Mesodermal cell (in vitro differentiated cells): ENCODE measurements around the gene MOB3B.

Experiments
- H3K27ac ChIP-seq: 2 replicates; pipeline ENCODE4 v1.7.0; 2013; ENCODE audit warnings: mild to moderate bottlenecking, low read depth, low read length, moderate library complexity; ENCODE audit not compliant: severe bottlenecking
- H3K36me3 ChIP-seq: 2 replicates; pipeline ENCODE4 v1.7.1; 2013; ENCODE audit warnings: mild to moderate bottlenecking, low read length, moderate library complexity; ENCODE audit not compliant: control insufficient read depth, insufficient read depth
- H3K4me1 ChIP-seq: one replicate; pipeline ENCODE4 v1.7.1; 2013; ENCODE audit warnings: mild to moderate bottlenecking, low read length; ENCODE audit not compliant: insufficient read depth, control insufficient read depth, poor library complexity, severe bottlenecking
- H3K4me3 ChIP-seq: 2 replicates; pipeline ENCODE4 v1.7.0; 2013; ENCODE audit warnings: low read length, control low read depth, mild to moderate bottlenecking; ENCODE audit not compliant: insufficient read depth, poor library complexity, severe bottlenecking; ENCODE audit errors: extremely low read depth
- H3K9me3 ChIP-seq: 2 replicates; pipeline ENCODE4 v1.7.1; 2013; ENCODE audit warnings: mild to moderate bottlenecking, low read length, moderate library complexity; ENCODE audit not compliant: control insufficient read depth
- WGBS, 2 experiments: methylation state at CpG; one replicate each; pipeline ENCODE4 v1.1.5; 2013; ENCODE audit warnings: missing lambda C conversion rate in 2 of 2; ENCODE audit not compliant: insufficient coverage in 2 of 2; 5-methylcytosine and 5-hydroxymethylcytosine counted together

MOB3B gene

DNA sequence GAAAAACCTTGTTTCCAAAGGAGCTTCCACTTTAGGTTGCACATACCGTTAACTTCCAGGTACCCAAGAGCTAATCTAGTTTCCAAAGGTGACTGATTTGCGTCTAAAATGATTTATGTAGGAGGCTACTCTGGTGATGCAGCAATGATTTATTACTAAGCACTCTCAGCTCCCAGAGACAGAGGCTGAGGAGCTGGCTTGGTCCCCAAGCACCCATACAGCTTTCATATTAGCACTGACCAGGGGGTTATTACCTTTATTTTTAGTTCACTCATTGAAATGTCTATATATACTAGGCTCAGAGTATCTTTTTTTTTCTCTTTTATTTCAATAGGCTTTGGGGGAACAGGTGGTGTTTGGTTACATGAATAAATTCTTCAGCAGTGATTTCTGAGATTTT, 141.5 kb downstream of the MOB3B start:
- WGBS, 2 experiments: 83 to 90% methylated on average over 1 to 2 of the region's 2 CpGs
- H3K27ac ChIP-seq: no peak overlapping the region
- no peaks in the 10 kb centered on the region for H3K9me3 ChIP-seq
- no peak overlapping the region for H3K4me3 ChIP-seq
- peaks cover 4% of the 10 kb centered on the region for H3K4me1 ChIP-seq
- no peaks in the 10 kb centered on the region for H3K36me3 ChIP-seq

DNA sequence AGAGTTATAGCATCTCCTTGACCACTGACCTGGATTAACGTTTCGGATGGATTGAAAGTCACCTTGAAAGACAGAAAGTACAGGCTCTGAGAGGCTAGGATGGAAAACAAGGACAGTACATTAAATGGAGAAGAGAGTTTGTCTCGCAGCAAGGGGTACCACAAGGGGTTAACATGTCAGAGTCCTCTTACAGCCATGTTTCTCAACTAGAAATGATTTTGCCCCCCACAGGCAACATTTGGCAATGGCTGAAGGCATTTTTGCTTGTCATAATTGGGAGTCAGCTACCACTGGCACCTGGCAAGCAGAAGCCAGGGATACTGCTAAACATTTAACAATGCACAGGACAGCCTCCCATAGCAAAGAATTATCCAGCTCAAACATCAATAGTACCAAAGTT, 141.9 kb downstream of the MOB3B start:
- H3K4me3 ChIP-seq: no peak overlapping the region
- 85 to 90% methylated on average over 3 of the region's 3 CpGs for WGBS, 2 experiments
- no peak overlapping the region for H3K27ac ChIP-seq
- peaks cover 4% of the 10 kb centered on the region for H3K4me1 ChIP-seq
- H3K9me3 ChIP-seq: no peaks in the 10 kb centered on the region
- no peaks in the 10 kb centered on the region for H3K36me3 ChIP-seq

DNA sequence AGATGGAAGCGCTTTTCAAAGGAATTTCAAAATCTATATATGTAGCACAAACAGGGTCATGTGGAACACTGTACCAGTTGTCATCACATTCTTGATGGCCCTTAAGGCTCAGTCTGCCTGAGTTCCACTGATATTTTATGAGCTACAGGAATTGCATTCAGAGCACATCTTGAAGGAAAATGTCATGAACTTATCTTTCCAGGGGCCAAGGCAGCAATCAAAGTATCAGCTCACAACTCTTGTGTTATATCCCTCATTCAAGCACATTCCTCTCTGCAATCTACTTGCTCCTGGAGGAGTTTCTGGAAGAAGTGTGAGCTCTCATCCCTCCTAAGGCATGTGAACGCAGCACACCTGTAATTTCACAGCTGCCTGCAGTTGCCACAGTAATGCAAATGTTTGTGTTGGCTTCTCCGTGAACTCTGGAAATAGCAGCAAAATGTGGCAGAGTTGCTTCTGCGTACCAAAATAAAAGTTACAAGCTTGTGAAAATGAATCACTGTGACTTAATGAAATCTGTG, 143.0 kb downstream of the MOB3B start:
- WGBS, 2 experiments: 68 to 80% methylated on average over 3 to 4 of the region's 4 CpGs
- H3K36me3 ChIP-seq: no peaks in the 10 kb centered on the region
- H3K4me1 ChIP-seq: peaks cover 4% of the 10 kb centered on the region
- no peaks in the 10 kb centered on the region for H3K9me3 ChIP-seq
- H3K27ac ChIP-seq: no peak overlapping the region
- H3K4me3 ChIP-seq: no peak overlapping the region

DNA sequence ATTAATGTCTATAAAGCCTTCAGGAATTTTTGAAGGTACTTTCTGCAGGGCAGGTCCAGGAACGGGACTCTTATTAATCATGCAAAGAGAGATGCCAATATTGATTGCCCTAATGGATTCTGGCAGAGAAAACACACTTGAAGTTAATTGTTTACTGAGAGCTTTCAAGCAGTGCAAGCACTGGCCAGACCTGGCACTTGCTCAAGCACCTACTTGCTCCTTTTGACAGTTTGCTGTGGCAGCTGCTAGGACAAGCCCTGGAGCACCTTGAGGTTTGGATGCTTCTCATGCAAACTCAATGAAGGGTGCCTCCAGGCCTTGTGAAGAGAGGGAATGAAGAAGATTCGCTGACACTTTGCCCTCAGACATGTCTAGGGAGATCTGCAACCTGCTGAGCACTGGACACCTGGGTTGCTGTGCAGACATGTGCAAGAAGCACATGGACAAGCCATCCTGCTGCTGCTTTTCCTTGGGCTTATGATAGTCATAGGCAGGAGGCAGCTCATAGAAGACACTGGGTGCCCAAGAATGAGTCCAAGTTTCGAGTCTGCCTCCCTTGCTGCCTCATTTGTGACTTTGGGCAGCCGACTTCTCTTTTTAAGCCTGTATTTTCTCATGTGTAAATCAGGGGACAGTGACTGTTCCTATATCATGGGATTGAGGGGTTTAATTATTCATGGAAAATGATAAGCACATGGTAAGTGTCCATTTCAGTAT, 143.8 kb downstream of the MOB3B start:
- H3K4me3 ChIP-seq: no peak overlapping the region
- no peak overlapping the region for H3K27ac ChIP-seq
- peaks cover 4% of the 10 kb centered on the region for H3K4me1 ChIP-seq
- WGBS, 2 experiments: 83 to 93% methylated on average over 3 to 4 of the region's 4 CpGs
- H3K9me3 ChIP-seq: no peaks in the 10 kb centered on the region
- H3K36me3 ChIP-seq: no peaks in the 10 kb centered on the region

DNA sequence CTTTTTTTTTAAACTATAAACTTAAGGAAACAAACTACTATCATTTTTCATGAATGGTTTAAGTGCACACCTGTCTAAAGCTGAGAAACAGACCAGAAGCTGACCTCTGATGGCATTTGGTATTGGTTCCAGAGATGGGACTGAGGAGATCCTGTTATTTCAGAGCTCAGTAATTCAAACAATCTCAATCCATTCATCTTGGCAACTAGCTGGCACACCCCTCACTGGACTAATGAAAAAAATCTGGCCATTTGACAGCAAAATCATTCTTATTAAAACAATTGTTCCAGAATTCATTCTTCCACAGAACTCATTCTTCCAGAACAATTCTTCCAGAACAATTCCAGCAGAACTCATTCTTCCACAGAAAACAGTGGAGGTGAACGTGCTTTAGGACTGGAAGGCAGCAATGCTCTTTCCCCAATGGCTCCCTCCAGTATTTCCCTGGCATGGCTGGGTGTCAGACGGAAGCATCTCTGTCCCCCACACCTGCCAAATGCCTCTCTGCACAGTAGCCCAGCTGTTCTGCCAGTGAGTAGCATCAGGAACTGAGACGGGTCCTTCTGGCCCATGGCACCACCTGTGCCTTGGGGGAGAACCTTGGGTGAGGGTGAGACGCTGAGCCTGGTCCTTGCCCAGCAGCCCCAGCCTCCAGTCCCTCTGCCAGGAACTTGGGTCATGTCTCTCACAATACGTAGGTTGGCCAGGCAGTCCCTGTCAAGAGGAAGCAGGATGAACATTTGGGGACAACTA, 145.2 kb downstream of the MOB3B start:
- H3K4me3 ChIP-seq: no peak overlapping the region
- H3K9me3 ChIP-seq: no peaks in the 10 kb centered on the region
- no peak overlapping the region for H3K27ac ChIP-seq
- peaks cover 4% of the 10 kb centered on the region for H3K4me1 ChIP-seq
- no peaks in the 10 kb centered on the region for H3K36me3 ChIP-seq
- 85 to 100% methylated on average over 4 of the region's 5 CpGs for whole genome bisulfite sequencing, 2 experiments

DNA sequence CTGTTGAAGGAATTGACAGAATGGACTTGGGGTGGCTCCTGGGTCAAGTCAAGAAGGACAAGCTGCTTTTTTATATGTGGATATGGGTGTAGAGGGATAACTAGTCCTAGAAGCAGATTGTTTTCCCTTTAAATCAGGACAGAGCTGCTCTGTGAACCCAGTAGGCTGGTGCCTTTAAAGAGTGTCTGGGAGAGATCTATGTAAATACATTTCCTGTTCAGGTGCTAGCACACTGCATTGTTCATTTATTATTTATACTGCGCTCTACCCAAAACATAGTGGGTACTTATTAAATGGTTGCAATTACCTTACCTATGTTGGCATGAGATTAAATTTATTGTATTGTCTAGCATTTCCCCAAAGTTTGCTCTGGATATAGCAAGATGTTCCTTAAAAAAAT, 146.1 kb downstream of the MOB3B start:
- WGBS, 2 experiments: no CpG with 5 or more reads among the region's 1 CpG
- Histone ChIP-seq H3K4me1 (peaks cover 4% of the 10 kb centered on the region), H3K9me3 (no peaks in the 10 kb centered on the region), H3K4me3 (no peak overlapping the region), H3K36me3 (no peaks in the 10 kb centered on the region), H3K27ac (no peak overlapping the region)

DNA sequence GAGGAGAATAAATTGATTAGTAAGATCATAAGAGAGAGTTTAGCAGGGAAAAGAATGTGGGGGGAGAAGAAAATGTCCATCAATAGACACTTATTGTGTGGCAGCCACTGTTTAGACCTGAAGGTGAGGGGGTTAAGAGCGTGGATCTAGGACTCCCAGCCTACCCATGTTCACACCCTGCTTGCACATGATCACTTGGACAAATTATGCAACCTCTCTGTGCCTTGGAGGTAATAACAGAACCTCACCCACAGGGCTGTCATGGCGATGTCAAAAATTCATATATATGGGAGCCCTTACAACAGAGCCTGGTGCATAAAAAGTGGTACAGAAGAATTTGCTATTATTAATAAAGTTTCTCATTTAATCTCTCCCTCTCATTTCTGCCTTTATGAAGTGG, 146.6 kb downstream of the MOB3B start:
- peaks cover 4% of the 10 kb centered on the region for H3K4me1 ChIP-seq
- H3K9me3 ChIP-seq: no peaks in the 10 kb centered on the region
- H3K27ac ChIP-seq: no peak overlapping the region
- 100% methylated on average over 1 of the region's 2 CpGs; no CpG with 5 or more reads in 1 of the 2 experiments for WGBS, 2 experiments
- H3K4me3 ChIP-seq: no peak overlapping the region
- no peaks in the 10 kb centered on the region for H3K36me3 ChIP-seq

DNA sequence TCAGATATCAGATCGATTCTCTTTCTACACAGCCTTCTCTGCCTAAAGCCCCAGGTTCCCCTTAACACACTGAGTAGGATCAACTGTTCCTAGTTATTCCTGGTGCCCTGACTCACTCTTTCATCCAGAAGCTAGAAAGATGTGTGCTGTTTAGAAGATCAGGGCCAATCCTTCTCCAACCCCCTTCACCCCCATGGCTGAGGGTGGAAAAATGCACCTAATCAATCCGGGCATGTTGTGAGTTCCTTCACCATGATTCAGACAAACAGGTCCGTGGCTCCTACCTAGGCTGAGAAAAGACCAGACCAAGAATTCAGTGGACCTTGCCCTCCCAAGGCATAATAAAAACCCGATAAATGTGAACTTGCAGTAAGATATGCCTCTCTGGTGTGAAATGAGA, 147.3 kb downstream of the MOB3B start:
- peaks cover 4% of the 10 kb centered on the region for H3K4me1 ChIP-seq
- no peak overlapping the region for H3K4me3 ChIP-seq
- WGBS, 2 experiments: 96 to 100% methylated on average over 1 to 3 of the region's 4 CpGs
- no peaks in the 10 kb centered on the region for H3K36me3 ChIP-seq
- no peak overlapping the region for H3K27ac ChIP-seq
- no peaks in the 10 kb centered on the region for H3K9me3 ChIP-seq

DNA sequence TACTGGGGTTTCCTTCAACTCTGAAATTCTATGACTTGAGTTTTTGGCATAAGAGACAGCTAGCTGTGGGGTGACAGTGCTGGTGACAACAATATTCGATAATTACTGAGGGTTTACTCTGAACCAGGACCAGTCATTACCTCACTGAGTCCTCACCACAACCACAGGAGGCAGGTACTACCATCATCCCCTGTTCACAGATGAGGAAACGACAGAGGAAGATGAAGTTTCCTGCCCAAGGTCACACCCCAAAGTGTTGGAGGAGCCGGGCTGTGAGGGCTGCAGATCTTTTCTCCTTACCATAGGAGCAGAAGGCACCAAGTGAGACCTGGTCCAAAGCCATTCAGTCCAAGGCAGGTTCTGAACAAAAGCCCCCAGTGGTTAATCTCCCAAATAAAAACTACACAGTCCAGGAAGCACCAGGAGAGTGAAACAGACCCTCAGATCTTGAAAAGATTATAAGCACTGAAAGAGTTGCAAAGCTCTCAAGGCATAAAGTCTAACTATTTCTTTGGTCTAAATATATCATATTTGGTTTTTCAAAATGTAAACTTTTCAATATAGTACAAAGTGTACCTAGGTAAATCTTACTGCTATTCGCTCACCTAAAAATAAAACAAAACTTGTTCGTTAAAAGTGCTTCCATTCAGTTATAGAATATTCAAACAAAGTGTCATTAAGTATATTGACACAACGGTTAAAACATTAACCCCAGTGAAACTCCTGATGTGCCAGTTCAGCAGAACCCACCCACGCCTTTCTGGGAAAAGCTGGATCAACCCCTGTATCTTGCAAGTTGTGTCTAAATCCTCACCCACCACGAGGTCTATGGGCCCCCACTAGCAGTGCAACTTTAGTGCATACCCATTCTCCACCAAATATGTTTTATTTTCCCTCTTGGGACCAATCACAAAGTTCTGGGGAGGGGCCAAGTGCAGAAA, 150.0 kb downstream of the MOB3B start:
- Histone ChIP-seq H3K27ac (no peak overlapping the region), H3K9me3 (no peaks in the 10 kb centered on the region), H3K36me3 (no peaks in the 10 kb centered on the region), H3K4me3 (no peak overlapping the region), H3K4me1 (no peaks in the 10 kb centered on the region)
- WGBS, 2 experiments: 85% methylated on average over 4 to 6 of the region's 8 CpGs

DNA sequence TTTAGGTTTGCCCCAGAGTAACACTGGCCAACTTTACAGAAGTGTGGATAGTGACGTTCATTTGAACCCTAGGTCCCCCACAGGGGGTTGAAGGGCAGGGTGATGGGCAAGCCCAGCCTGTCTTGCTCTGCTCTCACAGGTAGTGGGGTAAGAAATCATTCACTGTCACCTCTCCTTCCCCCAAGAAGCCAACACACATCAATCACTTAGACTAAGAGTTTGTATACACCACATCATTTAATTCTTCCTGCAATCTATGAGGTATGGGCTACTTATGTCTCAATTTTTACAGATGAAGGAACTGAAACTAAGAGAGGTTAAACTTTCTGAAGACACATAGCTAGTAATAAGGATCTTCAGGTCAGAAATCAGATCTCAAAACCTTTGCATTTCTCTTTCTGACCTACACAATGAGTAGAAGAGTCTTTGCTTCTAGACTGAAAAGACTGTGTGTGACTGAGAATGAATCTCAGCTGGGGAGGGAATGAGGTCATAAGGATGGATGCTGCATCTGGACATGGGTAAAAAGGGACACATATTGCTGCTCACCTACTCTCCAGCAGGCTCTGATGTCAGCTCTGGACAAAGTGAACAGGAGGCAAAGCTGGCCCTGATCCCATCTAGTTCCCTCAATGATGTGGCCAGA, 151.7 kb downstream of the MOB3B start:
- Histone ChIP-seq H3K36me3 (no peaks in the 10 kb centered on the region), H3K27ac (no peak overlapping the region), H3K9me3 (no peaks in the 10 kb centered on the region), H3K4me1 (no peaks in the 10 kb centered on the region), H3K4me3 (no peak overlapping the region)
- WGBS, 2 experiments: no CpG with 5 or more reads among the region's 1 CpG
